Kidney (tissue), 14 donors: ENCODE results near the gene MBD5. TPM values are rescaled to one million over a fixed set of nuclear protein-coding genes. Genes with fewer than 3 reads are reported as not detected.

Experiments used
- DNase-seq, 5 donors: peaks; one replicate each; pipeline ENCODE4 v3.0.0-alpha.2; 2013 to 2020
- FAIRE-seq: peaks from 2 replicates; lab custom pipeline; 2012; peaks lifted over from hg19 to GRCh38; lab: Jason Lieb, UNC
- H3K27ac ChIP-seq, 2 donors: one replicate each; pipeline ENCODE4 v1.7.0; 2013; ENCODE audit warnings: low read depth in 2 of 2, low read length in 2 of 2, inconsistent platforms in 1 of 2
- H3K27me3 ChIP-seq: one replicate; pipeline ENCODE4 v1.7.1; 2013; ENCODE audit warnings: low read length, inconsistent platforms; ENCODE audit not compliant: control insufficient read depth, insufficient read depth
- H3K36me3 ChIP-seq, 3 donors: one replicate each; pipeline versions ENCODE4 v1.7.0 to v1.7.1; 2013; ENCODE audit warnings: low read length in 3 of 3, control low read depth in 1 of 3, inconsistent platforms in 1 of 3; ENCODE audit not compliant: insufficient read depth in 3 of 3, control insufficient read depth in 2 of 3
- H3K4me1 ChIP-seq, 3 donors: one replicate each; pipeline versions ENCODE4 v1.7.0 to v1.7.1; 2013; ENCODE audit warnings: low read length in 3 of 3, inconsistent platforms in 1 of 3, low read depth in 1 of 3; ENCODE audit not compliant: control insufficient read depth in 2 of 3, insufficient read depth in 2 of 3
- H3K4me3 ChIP-seq, 3 donors: one replicate each; pipeline versions ENCODE4 v1.7.0 to v1.8.1; 2013; ENCODE audit warnings: low read length in 3 of 3, control low read depth in 1 of 3, inconsistent platforms in 1 of 3
- H3K9ac ChIP-seq, 3 donors: one replicate each; pipeline versions ENCODE4 v1.7.0 to v1.7.1; 2013; ENCODE audit warnings: low read length in 3 of 3, control low read depth in 1 of 3, inconsistent platforms in 1 of 3
- H3K9me3 ChIP-seq, 3 donors: one replicate each; pipeline versions ENCODE4 v1.7.0 to v1.7.1; 2013; ENCODE audit warnings: low read length in 3 of 3, control low read depth in 1 of 3, inconsistent platforms in 1 of 3; ENCODE audit not compliant: control insufficient read depth in 2 of 3, insufficient read depth in 1 of 3
- intact Hi-C: fragments of 100-400 bp; cut with DNase I; formaldehyde crosslinking; loops from one replicate; pipeline ENCODE4 v1.11.1; 2022
- polyA plus RNA-seq: library from polyadenylated mRNA; stranded (reverse); fragments of 350-450 nt; fragmentation: Illumina TruSeq; extraction: RNeasy Lipid Tissue Mini Kit (QIAGEN cat#74804); gene quantifications from one replicate; pipeline ENCODE4 v1.2.3, GENCODE V29; 2014; ENCODE audit warnings: low read depth, low replicate concordance; ENCODE audit not compliant: insufficient read depth
- total RNA-seq: library from RNA; stranded (reverse); fragmentation: NEBNext Ultra II Directional; extraction: Animal tissue kit (Norgen Biotek cat#: 25700); gene quantifications from one replicate; pipeline ENCODE4 v1.2.1, GENCODE V29; 2021
- TF ChIP-seq, protein P1 (sequence below): IDR thresholded peaks from 3 replicates; pipeline ENCODE4 v1.5.1; 2012; ENCODE audit warnings: mild to moderate bottlenecking, moderate library complexity, borderline replicate concordance; ENCODE audit not compliant: insufficient read depth; ENCODE audit errors: extremely low read depth
- donor health status: control.
- donor health status: control.
- donor health status: control.
- donor health status: control.
- donor health status: control.
- donor health status: DM: yes; HTN: yes; CAD: no.
- donor health status: Normal renal cell carcinoma (clear cell type).

Gene MBD5
- total and polyA plus RNA-seq, 2 donors from 2014 or later, result 6.9 to 66.8 TPM

DNA sequence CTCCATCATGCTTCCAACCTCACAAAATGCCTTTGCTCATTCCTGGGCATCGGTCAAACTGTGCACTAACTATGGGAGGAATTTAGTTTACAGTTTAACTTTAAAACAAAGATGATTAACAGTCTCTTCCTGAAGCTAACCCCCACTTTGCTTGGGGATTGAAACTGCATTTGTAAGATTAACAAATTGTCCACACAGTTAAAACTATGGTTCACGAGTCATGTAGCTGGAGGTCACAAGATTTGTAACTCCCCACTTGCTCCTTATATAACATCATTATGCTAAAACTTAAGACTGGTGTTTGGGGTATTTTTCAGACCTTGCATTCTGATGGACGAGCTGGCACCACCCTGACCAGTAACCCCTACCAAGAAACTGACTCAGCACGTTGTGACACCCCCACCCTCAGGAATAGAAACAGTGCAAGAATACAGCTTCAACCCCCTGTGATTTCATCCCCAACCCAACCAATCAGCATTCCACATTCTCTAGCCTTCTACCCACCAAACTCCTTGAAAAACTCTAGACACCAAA is 252.3 kb downstream of the MBD5 start:
- TF ChIP-seq, protein P1, sequence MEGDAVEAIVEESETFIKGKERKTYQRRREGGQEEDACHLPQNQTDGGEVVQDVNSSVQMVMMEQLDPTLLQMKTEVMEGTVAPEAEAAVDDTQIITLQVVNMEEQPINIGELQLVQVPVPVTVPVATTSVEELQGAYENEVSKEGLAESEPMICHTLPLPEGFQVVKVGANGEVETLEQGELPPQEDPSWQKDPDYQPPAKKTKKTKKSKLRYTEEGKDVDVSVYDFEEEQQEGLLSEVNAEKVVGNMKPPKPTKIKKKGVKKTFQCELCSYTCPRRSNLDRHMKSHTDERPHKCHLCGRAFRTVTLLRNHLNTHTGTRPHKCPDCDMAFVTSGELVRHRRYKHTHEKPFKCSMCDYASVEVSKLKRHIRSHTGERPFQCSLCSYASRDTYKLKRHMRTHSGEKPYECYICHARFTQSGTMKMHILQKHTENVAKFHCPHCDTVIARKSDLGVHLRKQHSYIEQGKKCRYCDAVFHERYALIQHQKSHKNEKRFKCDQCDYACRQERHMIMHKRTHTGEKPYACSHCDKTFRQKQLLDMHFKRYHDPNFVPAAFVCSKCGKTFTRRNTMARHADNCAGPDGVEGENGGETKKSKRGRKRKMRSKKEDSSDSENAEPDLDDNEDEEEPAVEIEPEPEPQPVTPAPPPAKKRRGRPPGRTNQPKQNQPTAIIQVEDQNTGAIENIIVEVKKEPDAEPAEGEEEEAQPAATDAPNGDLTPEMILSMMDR, result no peak
- intact Hi-C loops, result no loop called here
- FAIRE-seq (peak; percentile 84), DNase-seq (peak in 3 of 5 donors; percentile 29 to 69 (median 51))
- Histone ChIP-seq H3K4me3 (no peak overlapping the region), H3K27me3 (no peaks in the 10 kb centered on the region), H3K36me3 (no peaks in the 10 kb centered on the region), H3K9me3 (no peaks in the 10 kb centered on the region), H3K4me1 (peaks cover 0 to 7% (median 5%) of the 10 kb centered on the region in 3 donors), H3K27ac (peak overlapping the region; percentile 73 to 75), H3K9ac (no peak overlapping the region)

DNA sequence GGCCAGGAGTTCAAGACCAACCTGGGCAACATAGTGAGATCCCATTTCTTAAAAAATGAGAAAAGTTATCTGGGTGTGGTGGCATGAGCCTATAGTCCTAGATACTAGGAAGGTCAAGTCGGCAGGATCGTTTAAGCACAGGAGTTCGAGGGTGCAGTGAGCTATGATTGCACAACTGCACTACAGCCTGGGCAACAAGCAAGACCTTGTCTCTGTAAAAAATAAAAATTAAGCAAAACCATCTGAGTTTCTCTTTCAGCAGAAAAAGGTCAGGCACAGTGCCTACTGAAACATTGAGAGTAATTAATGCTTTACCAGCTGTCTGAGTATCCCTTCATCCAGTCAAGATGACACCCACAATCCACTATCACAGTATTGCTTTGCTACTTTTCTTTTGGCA is 258.3 kb downstream of the MBD5 start:
- no peak overlapping the region for H3K4me3 ChIP-seq
- intact Hi-C loops, result no loop called here
- DNase-seq (no peak), FAIRE-seq (no peak)
- no peaks in the 10 kb centered on the region for H3K9me3 ChIP-seq
- H3K27me3 ChIP-seq, result no peaks in the 10 kb centered on the region
- no peaks in the 10 kb centered on the region for H3K36me3 ChIP-seq
- peak overlapping the region in 1 of 2 donors; percentile 59 for H3K27ac ChIP-seq
- H3K9ac ChIP-seq, result no peak overlapping the region
- TF ChIP-seq, protein P1, result no peak
- peaks cover 0 to 7% (median 0%) of the 10 kb centered on the region in 3 donors for H3K4me1 ChIP-seq

DNA sequence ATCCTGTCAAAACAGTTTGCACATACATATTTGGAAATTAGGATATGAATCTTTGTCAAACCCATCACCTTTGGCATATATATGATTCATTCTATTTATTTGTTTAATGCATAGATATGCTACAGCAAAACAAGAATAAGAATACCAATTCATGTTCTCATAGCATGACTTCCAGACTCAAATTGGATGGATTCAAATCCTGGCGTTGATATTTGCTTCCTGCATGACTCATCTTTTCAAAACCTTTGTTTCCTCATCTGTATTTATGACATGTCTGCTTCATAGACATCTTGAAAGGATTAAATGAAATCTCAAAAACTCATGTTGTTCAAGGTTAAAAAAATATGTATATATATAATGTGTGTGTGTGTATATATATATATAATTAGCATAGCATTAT is 261.3 kb downstream of the MBD5 start:
- Histone ChIP-seq H3K4me1 (peaks cover 0 to 7% (median 0%) of the 10 kb centered on the region in 3 donors), H3K27ac (no peak overlapping the region), H3K9me3 (no peaks in the 10 kb centered on the region), H3K4me3 (no peak overlapping the region), H3K36me3 (no peaks in the 10 kb centered on the region), H3K9ac (no peak overlapping the region), H3K27me3 (no peaks in the 10 kb centered on the region)
- DNase-seq (no peak), FAIRE-seq (no peak)
- intact Hi-C loops, result no loop called here
- TF ChIP-seq, protein P1, result no peak

- no peak overlapping the region for H3K9ac ChIP-seq
- H3K27me3 ChIP-seq, result no peaks in the 10 kb centered on the region
- FAIRE-seq (no peak), DNase-seq (no peak)
- H3K4me3 ChIP-seq, result no peak overlapping the region
- no peaks in the 10 kb centered on the region for H3K4me1 ChIP-seq
- no peaks in the 10 kb centered on the region for H3K9me3 ChIP-seq
- TF ChIP-seq, protein P1, result no peak
- H3K36me3 ChIP-seq, result no peaks in the 10 kb centered on the region
- intact Hi-C loops, result no loop called here
- no peak overlapping the region for H3K27ac ChIP-seq
Observed at GRCh38 chr2:148292431-148292830, 271.5 kb downstream of the MBD5 start.
